Ishikawa (cell line): ENCODE measurements around the gene SLAMF1.

Experiments used
- CEBPB ChIP-seq: IDR thresholded peaks from 2 replicates; pipeline ENCODE4 v1.6.1; 2012
- CREB1 ChIP-seq: IDR thresholded peaks from 2 replicates; pipeline ENCODE4 v1.6.1; 2012; ENCODE audit warnings: low read depth
- EGR1 ChIP-seq: IDR thresholded peaks from 2 replicates; pipeline ENCODE4 v1.6.1; 2012
- EP300 ChIP-seq: IDR thresholded peaks from 2 replicates; pipeline ENCODE4 v1.6.1; 2012; ENCODE audit warnings: borderline replicate concordance
- FOXM1 ChIP-seq: IDR thresholded peaks from 2 replicates; pipeline ENCODE4 v1.6.1; 2012; ENCODE audit warnings: low read depth, borderline replicate concordance
- NFIC ChIP-seq: IDR thresholded peaks from 2 replicates; pipeline ENCODE4 v1.6.1; 2012
- RAD21 ChIP-seq: IDR thresholded peaks from 2 replicates; pipeline ENCODE4 v1.6.1; 2012; ENCODE audit warnings: low read depth
- TAF1 ChIP-seq: IDR thresholded peaks from 2 replicates; pipeline ENCODE4 v1.6.1; 2012; ENCODE audit warnings: low read depth, mild to moderate bottlenecking
- TCF12 ChIP-seq: IDR thresholded peaks from 2 replicates; pipeline ENCODE4 v1.6.1; 2012; ENCODE audit warnings: low read depth
- TEAD4 ChIP-seq: IDR thresholded peaks from 2 replicates; pipeline ENCODE4 v1.6.1; 2012
- YY1 ChIP-seq: IDR thresholded peaks from 2 replicates; pipeline ENCODE4 v1.6.1; 2012; ENCODE audit warnings: low read depth
- ZBTB7A ChIP-seq: IDR thresholded peaks from 2 replicates; pipeline ENCODE4 v1.6.1; 2012; ENCODE audit warnings: low read depth
- TF ChIP-seq, protein P1 (sequence below): IDR thresholded peaks from 2 replicates; pipeline ENCODE4 v1.6.1; 2012
- TF ChIP-seq, protein P2 (sequence below): IDR thresholded peaks from 2 replicates; pipeline ENCODE4 v1.6.1; 2012
- TF ChIP-seq, protein P3 (sequence below): IDR thresholded peaks from 2 replicates; pipeline ENCODE4 v1.6.1; 2012; ENCODE audit warnings: low read depth, mild to moderate bottlenecking

Gene SLAMF1

DNA sequence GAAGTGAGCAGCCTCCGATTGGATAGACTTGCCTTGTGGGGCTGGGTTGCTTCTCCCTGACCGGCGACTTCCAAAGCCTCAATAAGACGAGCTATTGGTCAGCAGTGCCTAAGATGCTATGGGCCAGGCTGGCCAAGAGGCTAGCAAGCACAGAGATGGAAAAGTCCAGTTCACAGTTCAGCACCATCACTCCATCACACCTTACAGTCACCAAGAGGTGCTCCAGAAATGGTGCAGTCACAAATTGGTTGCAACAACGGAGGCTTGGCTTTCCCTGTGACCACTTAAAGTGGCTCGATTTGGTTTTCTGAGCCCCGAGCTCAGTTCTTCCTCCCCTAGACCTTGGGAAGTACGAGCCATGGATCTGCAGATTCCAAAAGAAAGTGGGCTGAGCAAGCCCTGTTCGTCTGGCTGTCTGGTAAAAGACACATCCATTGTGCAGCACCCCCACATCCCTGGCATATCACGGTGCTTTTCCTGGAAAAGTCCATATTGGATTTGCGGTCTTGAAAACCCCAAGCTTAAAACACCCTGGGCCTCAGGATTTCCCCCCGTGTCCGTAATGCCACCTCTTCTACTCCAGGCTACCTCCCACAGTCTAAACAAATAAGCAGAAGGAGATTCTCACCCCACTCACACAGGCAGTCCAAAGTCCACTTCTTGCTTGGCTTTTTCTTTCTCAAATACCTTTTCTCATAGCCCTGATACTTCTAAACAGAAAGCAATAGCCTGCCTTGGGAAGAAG is 1.3 kb downstream of the SLAMF1 start:
- TF ChIP-seq RAD21 (no peak), YY1 (no peak), TAF1 (no peak), CREB1 (no peak), TEAD4 (no peak), EP300 (no peak), NFIC (no peak), EGR1 (no peak), ZBTB7A (no peak), TCF12 (no peak), FOXM1 (no peak), CEBPB (no peak)
- TF ChIP-seq, protein P1, sequence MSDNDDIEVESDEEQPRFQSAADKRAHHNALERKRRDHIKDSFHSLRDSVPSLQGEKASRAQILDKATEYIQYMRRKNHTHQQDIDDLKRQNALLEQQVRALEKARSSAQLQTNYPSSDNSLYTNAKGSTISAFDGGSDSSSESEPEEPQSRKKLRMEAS, result no peak
- TF ChIP-seq, protein P2, sequence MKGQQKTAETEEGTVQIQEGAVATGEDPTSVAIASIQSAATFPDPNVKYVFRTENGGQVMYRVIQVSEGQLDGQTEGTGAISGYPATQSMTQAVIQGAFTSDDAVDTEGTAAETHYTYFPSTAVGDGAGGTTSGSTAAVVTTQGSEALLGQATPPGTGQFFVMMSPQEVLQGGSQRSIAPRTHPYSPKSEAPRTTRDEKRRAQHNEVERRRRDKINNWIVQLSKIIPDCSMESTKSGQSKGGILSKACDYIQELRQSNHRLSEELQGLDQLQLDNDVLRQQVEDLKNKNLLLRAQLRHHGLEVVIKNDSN, result no peak
- TF ChIP-seq, protein P3, sequence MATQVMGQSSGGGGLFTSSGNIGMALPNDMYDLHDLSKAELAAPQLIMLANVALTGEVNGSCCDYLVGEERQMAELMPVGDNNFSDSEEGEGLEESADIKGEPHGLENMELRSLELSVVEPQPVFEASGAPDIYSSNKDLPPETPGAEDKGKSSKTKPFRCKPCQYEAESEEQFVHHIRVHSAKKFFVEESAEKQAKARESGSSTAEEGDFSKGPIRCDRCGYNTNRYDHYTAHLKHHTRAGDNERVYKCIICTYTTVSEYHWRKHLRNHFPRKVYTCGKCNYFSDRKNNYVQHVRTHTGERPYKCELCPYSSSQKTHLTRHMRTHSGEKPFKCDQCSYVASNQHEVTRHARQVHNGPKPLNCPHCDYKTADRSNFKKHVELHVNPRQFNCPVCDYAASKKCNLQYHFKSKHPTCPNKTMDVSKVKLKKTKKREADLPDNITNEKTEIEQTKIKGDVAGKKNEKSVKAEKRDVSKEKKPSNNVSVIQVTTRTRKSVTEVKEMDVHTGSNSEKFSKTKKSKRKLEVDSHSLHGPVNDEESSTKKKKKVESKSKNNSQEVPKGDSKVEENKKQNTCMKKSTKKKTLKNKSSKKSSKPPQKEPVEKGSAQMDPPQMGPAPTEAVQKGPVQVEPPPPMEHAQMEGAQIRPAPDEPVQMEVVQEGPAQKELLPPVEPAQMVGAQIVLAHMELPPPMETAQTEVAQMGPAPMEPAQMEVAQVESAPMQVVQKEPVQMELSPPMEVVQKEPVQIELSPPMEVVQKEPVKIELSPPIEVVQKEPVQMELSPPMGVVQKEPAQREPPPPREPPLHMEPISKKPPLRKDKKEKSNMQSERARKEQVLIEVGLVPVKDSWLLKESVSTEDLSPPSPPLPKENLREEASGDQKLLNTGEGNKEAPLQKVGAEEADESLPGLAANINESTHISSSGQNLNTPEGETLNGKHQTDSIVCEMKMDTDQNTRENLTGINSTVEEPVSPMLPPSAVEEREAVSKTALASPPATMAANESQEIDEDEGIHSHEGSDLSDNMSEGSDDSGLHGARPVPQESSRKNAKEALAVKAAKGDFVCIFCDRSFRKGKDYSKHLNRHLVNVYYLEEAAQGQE, result no peak

DNA sequence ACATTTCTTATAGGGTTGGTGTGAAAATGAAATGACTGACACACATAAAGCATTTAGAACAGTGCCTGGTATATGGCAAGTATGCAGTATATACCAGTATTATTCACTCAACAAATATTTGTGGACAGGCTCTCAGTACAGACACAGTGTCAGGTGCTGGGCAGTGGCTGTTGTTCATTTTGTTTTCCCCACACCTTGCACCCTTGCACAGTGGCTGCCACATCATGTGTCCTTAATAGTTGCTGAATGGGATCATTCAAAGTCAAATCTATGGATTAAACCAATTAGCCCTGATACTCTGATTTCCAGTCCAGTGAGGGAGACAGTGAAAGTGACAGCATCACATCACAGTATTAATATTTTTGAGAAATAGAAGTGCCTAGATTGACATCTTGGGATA is 2.4 kb downstream of the SLAMF1 start:
- TF ChIP-seq EP300, result no peak
- TF ChIP-seq, protein P2, result no peak
- TF ChIP-seq TAF1, result no peak
- TF ChIP-seq, protein P3, result no peak
- no peak for TF ChIP-seq FOXM1
- no peak for TF ChIP-seq CREB1
- no peak for TF ChIP-seq RAD21
- TF ChIP-seq, protein P1, result no peak
- no peak for TF ChIP-seq ZBTB7A
- TF ChIP-seq TCF12, result no peak
- TF ChIP-seq NFIC, result no peak
- no peak for TF ChIP-seq CEBPB
- no peak for TF ChIP-seq EGR1
- no peak for TF ChIP-seq YY1

DNA sequence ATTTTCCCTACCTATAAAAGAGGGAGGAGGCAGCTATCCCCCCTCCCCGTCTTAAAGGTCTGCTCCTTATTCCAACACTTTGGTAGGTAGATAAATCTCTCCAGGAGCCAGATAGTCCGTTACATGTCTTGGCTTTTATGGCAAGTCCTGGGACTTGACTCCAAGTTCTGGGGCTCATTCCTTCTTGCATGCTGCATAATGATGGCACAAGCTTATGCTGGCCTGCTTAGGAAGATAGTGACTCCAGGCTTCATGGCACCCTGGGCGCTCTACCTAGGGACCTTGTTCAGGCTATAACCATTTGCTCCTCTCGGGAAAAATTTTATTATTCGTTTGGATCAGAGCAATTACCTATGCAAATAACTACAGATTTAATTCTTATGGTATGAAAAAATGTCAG is 3.7 kb downstream of the SLAMF1 start:
- TF ChIP-seq EGR1, result no peak
- TF ChIP-seq NFIC, result no peak
- no peak for TF ChIP-seq CREB1
- TF ChIP-seq, protein P3, result no peak
- TF ChIP-seq CEBPB, result no peak
- no peak for TF ChIP-seq EP300

DNA sequence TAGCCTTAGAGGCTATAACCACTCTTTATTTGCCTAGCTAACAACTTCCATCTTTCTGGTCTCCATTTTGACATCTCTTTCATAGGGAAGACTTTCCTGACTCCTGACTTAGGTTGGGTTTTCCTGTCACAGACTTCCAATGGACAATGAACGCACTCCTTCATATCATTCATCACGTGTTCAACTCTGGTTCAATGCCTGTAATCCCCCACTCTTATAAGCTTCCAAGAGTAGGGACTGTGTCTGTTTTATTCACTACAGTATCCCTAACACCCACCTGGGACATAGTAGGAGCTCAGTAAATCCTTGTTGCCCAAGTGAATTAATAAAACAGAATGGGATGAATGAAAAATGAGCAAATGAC is 4.6 kb downstream of the SLAMF1 start:
- no peak for TF ChIP-seq RAD21
- TF ChIP-seq TEAD4, result no peak
- no peak for TF ChIP-seq YY1
- no peak for TF ChIP-seq ZBTB7A
- TF ChIP-seq NFIC, result no peak
